ENCODE data around the gene TRAPPC11.

DNA sequence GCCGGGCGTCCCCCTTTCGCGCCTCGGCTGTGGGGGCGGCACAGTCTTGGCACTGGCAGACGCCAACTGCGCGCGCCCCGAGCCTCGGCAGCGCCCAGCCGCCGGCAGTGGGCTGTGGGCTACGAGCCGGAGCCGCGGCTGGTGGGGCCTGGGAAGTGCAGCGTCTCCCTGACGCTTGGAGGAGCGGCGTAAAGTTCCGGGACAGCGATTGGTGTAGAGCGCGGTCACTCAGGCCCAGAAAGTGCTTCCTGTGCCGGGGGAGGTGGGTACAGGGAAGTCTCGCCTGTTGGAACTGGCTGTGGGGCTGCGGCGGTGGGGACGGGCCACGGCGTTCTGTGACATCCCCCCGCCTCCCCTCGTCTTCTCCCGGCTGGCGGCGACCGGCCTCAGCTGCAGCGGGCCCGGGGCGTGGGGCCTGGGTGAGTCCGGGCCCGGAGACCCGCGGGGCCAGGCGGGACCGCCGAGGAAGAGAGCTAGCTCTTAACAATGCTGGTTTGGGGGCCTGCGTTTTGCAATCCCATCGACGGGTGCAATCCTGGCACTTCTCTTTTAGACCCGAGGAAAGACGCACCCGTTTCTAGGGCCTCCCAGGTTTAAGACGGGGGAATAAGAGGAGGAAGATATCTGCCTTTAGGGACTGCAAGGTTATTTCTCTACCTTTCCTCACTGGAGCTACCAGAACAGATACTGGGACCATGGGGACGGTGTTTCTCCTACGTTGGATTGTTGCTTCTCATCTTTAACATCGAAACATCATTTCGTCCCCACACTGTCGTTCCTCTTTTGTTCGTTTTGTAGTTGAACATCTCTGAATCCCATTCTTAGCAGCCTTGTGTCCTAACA lies at the start of gene TRAPPC11, which contains the start of gene RWDD4:
- TF ChIP-seq, protein P1, sequence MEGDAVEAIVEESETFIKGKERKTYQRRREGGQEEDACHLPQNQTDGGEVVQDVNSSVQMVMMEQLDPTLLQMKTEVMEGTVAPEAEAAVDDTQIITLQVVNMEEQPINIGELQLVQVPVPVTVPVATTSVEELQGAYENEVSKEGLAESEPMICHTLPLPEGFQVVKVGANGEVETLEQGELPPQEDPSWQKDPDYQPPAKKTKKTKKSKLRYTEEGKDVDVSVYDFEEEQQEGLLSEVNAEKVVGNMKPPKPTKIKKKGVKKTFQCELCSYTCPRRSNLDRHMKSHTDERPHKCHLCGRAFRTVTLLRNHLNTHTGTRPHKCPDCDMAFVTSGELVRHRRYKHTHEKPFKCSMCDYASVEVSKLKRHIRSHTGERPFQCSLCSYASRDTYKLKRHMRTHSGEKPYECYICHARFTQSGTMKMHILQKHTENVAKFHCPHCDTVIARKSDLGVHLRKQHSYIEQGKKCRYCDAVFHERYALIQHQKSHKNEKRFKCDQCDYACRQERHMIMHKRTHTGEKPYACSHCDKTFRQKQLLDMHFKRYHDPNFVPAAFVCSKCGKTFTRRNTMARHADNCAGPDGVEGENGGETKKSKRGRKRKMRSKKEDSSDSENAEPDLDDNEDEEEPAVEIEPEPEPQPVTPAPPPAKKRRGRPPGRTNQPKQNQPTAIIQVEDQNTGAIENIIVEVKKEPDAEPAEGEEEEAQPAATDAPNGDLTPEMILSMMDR (IDR thresholded peaks at IDR 0.05; ENCODE audit: insufficient read depth, low read length, poor library complexity, severe bottlenecking) = no peak
- no peak for TF ChIP-seq EZH2phosphoT487 (conservative IDR thresholded peaks at IDR 0.05; ENCODE audit: low read length)

Measured in SU-DHL-6 (cell line).